Loucy (cell line): ENCODE data around the gene TMEM81.

Source experiments
- H2AFZ ChIP-seq: fragments of 200-600 bp; sonication (generic); 2 replicates; pipeline ENCODE4 v1.6.0; 2016; ENCODE audit warnings: antibody characterized with exemption, mild to moderate bottlenecking, low read length, moderate library complexity
- H3F3A ChIP-seq: fragments of 200-600 bp; 2 replicates; pipeline ENCODE4 v1.6.0; 2016; ENCODE audit warnings: antibody characterized with exemption, low read depth, mild to moderate bottlenecking
- H3K27me3 ChIP-seq: fragments of 200-600 bp; sonication (generic); 2 replicates; pipeline ENCODE4 v1.6.1; 2014; ENCODE audit warnings: low read length, mild to moderate bottlenecking; ENCODE audit not compliant: insufficient read depth, poor library complexity, severe bottlenecking
- H3K36me3 ChIP-seq: fragments of 200-600 bp; sonication (generic); 2 replicates; pipeline ENCODE4 v1.6.1; 2016; ENCODE audit warnings: low read length; ENCODE audit not compliant: insufficient read depth
- H3K4me1 ChIP-seq: fragments of 200-600 bp; sonication (generic); 2 replicates; pipeline ENCODE4 v1.5.1; 2014; ENCODE audit warnings: low read length, mild to moderate bottlenecking; ENCODE audit not compliant: insufficient read depth, poor library complexity, severe bottlenecking
- H3K4me2 ChIP-seq: fragments of 200-600 bp; sonication (generic); 2 replicates; pipeline ENCODE4 v1.6.0; 2014; ENCODE audit warnings: antibody characterized with exemption, low read length, low read depth, mild to moderate bottlenecking; ENCODE audit not compliant: poor library complexity, severe bottlenecking
- H3K4me3 ChIP-seq: fragments of 200-600 bp; sonication (generic); 2 replicates; pipeline ENCODE4 v1.5.1; 2014; ENCODE audit warnings: low read length, mild to moderate bottlenecking, mixed read lengths; ENCODE audit not compliant: poor library complexity, severe bottlenecking
- H3K79me2 ChIP-seq: fragments of 200-600 bp; sonication (generic); 2 replicates; pipeline ENCODE4 v1.6.1; 2014; ENCODE audit warnings: low read length; ENCODE audit not compliant: insufficient read depth
- H3K9ac ChIP-seq: fragments of 200-600 bp; sonication (generic); 2 replicates; pipeline ENCODE4 v1.6.0; 2014; ENCODE audit warnings: mild to moderate bottlenecking, low read depth, low read length, moderate library complexity; ENCODE audit not compliant: poor library complexity, severe bottlenecking
- H3K9me2 ChIP-seq: fragments of 200-600 bp; sonication (generic); replicated peaks from 2 replicates; pipeline ENCODE4 v1.6.1; 2016; ENCODE audit warnings: low read depth, low read length, mixed read lengths
- H3K9me3 ChIP-seq: fragments of 200-600 bp; sonication (generic); 2 replicates; pipeline ENCODE4 v1.6.1; 2014; ENCODE audit warnings: mild to moderate bottlenecking, antibody characterized with exemption, low read length, low read depth; ENCODE audit not compliant: insufficient read depth
- H4K20me1 ChIP-seq: fragments of 200-600 bp; sonication (generic); 2 replicates; pipeline ENCODE4 v1.6.0; 2014; ENCODE audit warnings: antibody characterized with exemption, low read length, mild to moderate bottlenecking; ENCODE audit not compliant: insufficient read depth, poor library complexity, severe bottlenecking
- CTCF ChIP-seq: fragments of 200-600 bp; sonication (generic); conservative IDR thresholded peaks from 2 replicates; pipeline ENCODE4 v1.5.1; 2014; ENCODE audit warnings: mild to moderate bottlenecking, antibody characterized with exemption, low read length
- EZH2phosphoT487 ChIP-seq: fragments of 200-600 bp; IDR thresholded peaks from 2 replicates; pipeline ENCODE4 v1.6.1; 2018; ENCODE audit warnings: antibody characterized with exemption, mild to moderate bottlenecking, moderate library complexity, borderline replicate concordance

Gene TMEM81

GRCh38 chr1:205072881-205073280 is 11.4 kb downstream of the TMEM81 start:
- no peaks in the 10 kb centered on the region for H3K9me2 ChIP-seq
- no peaks in the 10 kb centered on the region for H3F3A ChIP-seq
- H3K9me3 ChIP-seq: no peaks in the 10 kb centered on the region
- no peaks in the 10 kb centered on the region for H3K27me3 ChIP-seq
- H3K36me3 ChIP-seq: no peaks in the 10 kb centered on the region
- no peaks in the 10 kb centered on the region for H3K79me2 ChIP-seq
- no peaks in the 10 kb centered on the region for H3K4me1 ChIP-seq
- no peak overlapping the region for H3K4me3 ChIP-seq
- TF ChIP-seq CTCF: no peak
- no peak for TF ChIP-seq EZH2phosphoT487
- H3K9ac ChIP-seq: no peak overlapping the region
- no peak overlapping the region for H2AFZ ChIP-seq
- H3K4me2 ChIP-seq: no peak overlapping the region
- H4K20me1 ChIP-seq: no peaks in the 10 kb centered on the region

- H3K36me3 ChIP-seq: no peaks in the 10 kb centered on the region
- H3K9me3 ChIP-seq: no peaks in the 10 kb centered on the region
- H3K4me2 ChIP-seq: no peak overlapping the region
- H3K4me3 ChIP-seq: no peak overlapping the region
- H4K20me1 ChIP-seq: no peaks in the 10 kb centered on the region
- no peak overlapping the region for H3K9ac ChIP-seq
- no peaks in the 10 kb centered on the region for H3K27me3 ChIP-seq
- no peaks in the 10 kb centered on the region for H3K9me2 ChIP-seq
- no peaks in the 10 kb centered on the region for H3K79me2 ChIP-seq
- no peaks in the 10 kb centered on the region for H3F3A ChIP-seq
- H3K4me1 ChIP-seq: no peaks in the 10 kb centered on the region
- H2AFZ ChIP-seq: no peak overlapping the region
- TF ChIP-seq EZH2phosphoT487: no peak
- TF ChIP-seq CTCF: no peak
Observed at GRCh38 chr1:205072286-205072685, 12.0 kb downstream of the TMEM81 start.

- H3K36me3 ChIP-seq: no peaks in the 10 kb centered on the region
- H3K9me2 ChIP-seq: no peaks in the 10 kb centered on the region
- TF ChIP-seq EZH2phosphoT487 (no peak), CTCF (no peak)
- no peaks in the 10 kb centered on the region for H3K27me3 ChIP-seq
- no peak overlapping the region for H3K4me2 ChIP-seq
- no peak overlapping the region for H3K9ac ChIP-seq
- H3K9me3 ChIP-seq: no peaks in the 10 kb centered on the region
- no peaks in the 10 kb centered on the region for H3K4me1 ChIP-seq
- no peaks in the 10 kb centered on the region for H3K79me2 ChIP-seq
- H2AFZ ChIP-seq: no peak overlapping the region
- H3K4me3 ChIP-seq: no peak overlapping the region
- H3F3A ChIP-seq: no peaks in the 10 kb centered on the region
- H4K20me1 ChIP-seq: no peaks in the 10 kb centered on the region
Observed at GRCh38 chr1:205071801-205072200, 12.5 kb downstream of the TMEM81 start.
